ENCODE data around the gene PTPN3. TPM values are rescaled to one million over a fixed set of nuclear protein-coding genes. Genes with fewer than 3 reads are reported as not detected.

Gene PTPN3
- total RNA-seq, 1 experiment from 2014 or later: 20.2 TPM

GRCh38 chr9:109329638-109330258, 168.4 kb downstream of the PTPN3 start:
- intact Hi-C loops (cut with micrococcal nuclease; ENCODE audit: unreplicated experiment): loop anchor here (5.0 to 10.0 kb wide), 2 partner anchors 138 to 295 kb away; no protein-coding TSS in a partner anchor
- no peaks in the 10 kb centered on the region for H3K9me3 ChIP-seq (ENCODE audit: insufficient read depth, low read depth)
- ChIA-PET CTCF (interaction anchor here (0.6 kb wide), 2 partner anchors 15 to 140 kb away, joined by 4 to 7 read pairs; no protein-coding TSS in a partner anchor), POLR2A (ENCODE audit: unreplicated experiment) (interaction anchor here (0.7 kb wide), 1 partner anchor 12 kb away, joined by 34 read pairs; no protein-coding TSS in a partner anchor)
- no peak overlapping the region; the same call in 1 of the 2 replicates for H2AFZ ChIP-seq
- H3K36me3 ChIP-seq (ENCODE audit: low read depth): no peaks in the 10 kb centered on the region
- DNase-seq: no peak
- peaks cover 62% of the 10 kb centered on the region for H3K4me1 ChIP-seq (replicated peaks; ENCODE audit: insufficient read depth)
- H3K27me3 ChIP-seq (ENCODE audit: insufficient read depth, low read depth): no peaks in the 10 kb centered on the region
- peak overlapping the region; percentile 73 for H3K4me2 ChIP-seq
- H3K27ac ChIP-seq: peak overlapping the region; percentile 73
- no peak overlapping the region; the same call in 1 of the 2 replicates for H3K4me3 ChIP-seq
- no TSS peak for BruUV-seq (replicated peaks)
- H3F3A ChIP-seq (ENCODE audit: insufficient read depth, low read depth): peaks cover 42% of the 10 kb centered on the region
- H3K79me2 ChIP-seq (ENCODE audit: low read depth): no peaks in the 10 kb centered on the region
- no peaks in the 10 kb centered on the region for H4K20me1 ChIP-seq (ENCODE audit: insufficient read depth)
- H3K9me2 ChIP-seq (ENCODE audit: insufficient read depth): no peaks in the 10 kb centered on the region
- no peak for TF ChIP-seq CTCF (conservative IDR thresholded peaks at IDR 0.05)
- TF ChIP-seq EZH2 (IDR thresholded peaks at IDR 0.05; ENCODE audit: low read depth): no peak

DNA sequence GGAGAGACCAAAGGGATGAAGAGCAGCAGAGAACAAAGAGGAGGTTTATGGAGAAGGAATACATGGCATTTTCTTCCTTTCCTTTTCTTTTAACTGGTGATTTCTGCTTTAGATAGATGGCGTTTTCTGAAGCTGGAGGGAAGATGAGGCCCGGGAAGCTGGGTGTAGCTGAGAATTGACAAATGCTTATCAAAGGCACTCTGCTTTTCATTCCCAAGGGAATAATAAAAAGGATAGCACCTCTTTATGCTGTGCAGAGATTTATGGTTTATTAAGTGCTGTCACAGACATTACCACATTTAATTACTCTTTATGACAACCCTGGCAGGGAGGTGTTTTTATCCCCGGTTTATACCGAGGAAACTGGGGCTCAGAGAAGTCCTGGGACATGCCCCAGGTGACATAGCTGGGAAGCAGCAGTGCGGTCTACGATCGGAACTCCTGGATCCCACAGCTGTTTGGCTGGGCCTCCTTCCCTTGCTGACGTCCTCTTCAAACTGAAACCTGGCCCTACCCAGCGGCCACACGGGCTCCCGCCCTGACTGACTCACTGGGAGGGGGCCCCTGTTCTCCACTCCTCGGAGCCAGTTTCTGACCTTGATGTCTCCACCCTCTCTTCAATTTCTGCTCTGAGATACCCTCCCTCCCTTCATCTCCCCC, 169.0 kb downstream of the PTPN3 start:
- Histone ChIP-seq H3F3A (ENCODE audit: insufficient read depth, low read depth) (peaks cover 42% of the 10 kb centered on the region), H3K36me3 (ENCODE audit: low read depth) (no peaks in the 10 kb centered on the region), H3K27ac (peak overlapping the region; percentile 73), H3K4me3 (peak overlapping the region; percentile 35; the same call in 1 of the 2 replicates), H4K20me1 (ENCODE audit: insufficient read depth) (no peaks in the 10 kb centered on the region), H3K4me2 (peak overlapping the region; percentile 73), H2AFZ (no peak overlapping the region; the same call in 1 of the 2 replicates), H3K27me3 (ENCODE audit: insufficient read depth, low read depth) (no peaks in the 10 kb centered on the region), H3K79me2 (ENCODE audit: low read depth) (no peaks in the 10 kb centered on the region), H3K9me3 (ENCODE audit: insufficient read depth, low read depth) (no peaks in the 10 kb centered on the region), H3K4me1 (replicated peaks; ENCODE audit: insufficient read depth) (peaks cover 62% of the 10 kb centered on the region), H3K9me2 (ENCODE audit: insufficient read depth) (no peaks in the 10 kb centered on the region)
- TSS peak; percentile 70 for BruUV-seq (replicated peaks)
- no peak for TF ChIP-seq CTCF (conservative IDR thresholded peaks at IDR 0.05)
- no peak for TF ChIP-seq EZH2 (IDR thresholded peaks at IDR 0.05; ENCODE audit: low read depth)
- DNase-seq: peak; percentile 84 to 88
- CTCF ChIA-PET: interaction anchor here (0.6 to 0.7 kb wide), 3 partner anchors 16 to 266 kb away, joined by 4 to 9 read pairs (median 4); no protein-coding TSS in a partner anchor
- POLR2A ChIA-PET (ENCODE audit: unreplicated experiment): interaction anchor here (0.7 kb wide), 2 partner anchors 12 to 13 kb away, joined by 34 to 35 read pairs; no protein-coding TSS in a partner anchor
- intact Hi-C loops (cut with micrococcal nuclease; ENCODE audit: unreplicated experiment): loop anchor here (5.0 to 10.0 kb wide), 2 partner anchors 138 to 294 kb away; no protein-coding TSS in a partner anchor

Small RNA genes within 50 kb of the gene (microRNA-seq; reads per million reads assigned to microRNA genes)
- not detected for gene MIR3927 (ENCODE audit: borderline number of aligned reads, borderline replicate concordance)

Other genes with a start within 250 kb of the PTPN3 start
- gene EPB41L4B, start 177.2 kb downstream of the PTPN3 start, total RNA-seq (2021): 4.2 and 5.0 TPM in 2 replicates